DMS153 (cell line): ENCODE results near the gene ARMH4.
"Not testable (repeated sequence)": the region's sequence is repeated elsewhere in the genome, so short reads cannot be mapped to it uniquely, and the experiment has no call there.

ENCODE experiments used
- DNase-seq: peaks from one replicate; lab custom pipeline; 2025; lab: John Stamatoyannopoulos, UW

Gene ARMH4

GRCh38 chr14:58146399-58146798 is 5.6 kb downstream of the ARMH4 start:
- DNase-seq = no peak

- no peak for DNase-seq
Measured at GRCh38 chr14:58145936-58146335, 6.1 kb downstream of the ARMH4 start.

GRCh38 chr14:58143106-58143505 is 8.9 kb downstream of the ARMH4 start:
- no peak for DNase-seq

GRCh38 chr14:58141893-58142292 is 10.1 kb downstream of the ARMH4 start:
- no peak for DNase-seq

GRCh38 chr14:58138714-58139482 is 13.1 kb downstream of the ARMH4 start:
- no peak for DNase-seq

- DNase-seq = no peak
Measured at GRCh38 chr14:58138031-58138713, 13.8 kb downstream of the ARMH4 start.

- no peak for DNase-seq
Measured at GRCh38 chr14:58133739-58134138, 18.3 kb downstream of the ARMH4 start.

GRCh38 chr14:58131386-58131785 is 20.6 kb downstream of the ARMH4 start:
- DNase-seq = no peak

GRCh38 chr14:58130116-58130782 is 21.8 kb downstream of the ARMH4 start:
- DNase-seq = no peak

GRCh38 chr14:58129208-58129607 is 22.8 kb downstream of the ARMH4 start:
- DNase-seq = no peak

- DNase-seq = no peak
Measured at GRCh38 chr14:58128416-58128815, 23.6 kb downstream of the ARMH4 start.

GRCh38 chr14:58122546-58122945 is 29.5 kb downstream of the ARMH4 start:
- DNase-seq = not testable (repeated sequence)

GRCh38 chr14:58121530-58122186 is 30.4 kb downstream of the ARMH4 start:
- no peak for DNase-seq

GRCh38 chr14:58119381-58119780 is 32.6 kb downstream of the ARMH4 start:
- DNase-seq = no peak

- no peak for DNase-seq
Measured at GRCh38 chr14:58118097-58118815, 33.8 kb downstream of the ARMH4 start.

GRCh38 chr14:58109744-58110143 is 42.3 kb downstream of the ARMH4 start:
- no peak for DNase-seq

- no peak for DNase-seq
Measured at GRCh38 chr14:58108717-58109116, 43.3 kb downstream of the ARMH4 start.

- DNase-seq = no peak
Measured at GRCh38 chr14:58107947-58108552, 44.0 kb downstream of the ARMH4 start.

- no peak for DNase-seq
Measured at GRCh38 chr14:58107041-58107440, 45.0 kb downstream of the ARMH4 start.

- DNase-seq = no peak
Measured at GRCh38 chr14:58106446-58106845, 45.6 kb downstream of the ARMH4 start.

- no peak for DNase-seq
Measured at GRCh38 chr14:58104808-58105207, 47.2 kb downstream of the ARMH4 start.
